ENCODE measurements around the gene CTXN1.
A peak's percentile ranks its signal among the peaks of the same experiment; 100 is the strongest.

The CTXN1 gene

GRCh38 chr19:7912697-7913564 is 13.0 kb downstream of the CTXN1 start:
- DNase-seq = no peak

GRCh38 chr19:7912144-7912696 is 13.7 kb downstream of the CTXN1 start:
- DNase-seq = no peak

GRCh38 chr19:7911508-7912143 is 14.3 kb downstream of the CTXN1 start:
- DNase-seq = no peak

DNA sequence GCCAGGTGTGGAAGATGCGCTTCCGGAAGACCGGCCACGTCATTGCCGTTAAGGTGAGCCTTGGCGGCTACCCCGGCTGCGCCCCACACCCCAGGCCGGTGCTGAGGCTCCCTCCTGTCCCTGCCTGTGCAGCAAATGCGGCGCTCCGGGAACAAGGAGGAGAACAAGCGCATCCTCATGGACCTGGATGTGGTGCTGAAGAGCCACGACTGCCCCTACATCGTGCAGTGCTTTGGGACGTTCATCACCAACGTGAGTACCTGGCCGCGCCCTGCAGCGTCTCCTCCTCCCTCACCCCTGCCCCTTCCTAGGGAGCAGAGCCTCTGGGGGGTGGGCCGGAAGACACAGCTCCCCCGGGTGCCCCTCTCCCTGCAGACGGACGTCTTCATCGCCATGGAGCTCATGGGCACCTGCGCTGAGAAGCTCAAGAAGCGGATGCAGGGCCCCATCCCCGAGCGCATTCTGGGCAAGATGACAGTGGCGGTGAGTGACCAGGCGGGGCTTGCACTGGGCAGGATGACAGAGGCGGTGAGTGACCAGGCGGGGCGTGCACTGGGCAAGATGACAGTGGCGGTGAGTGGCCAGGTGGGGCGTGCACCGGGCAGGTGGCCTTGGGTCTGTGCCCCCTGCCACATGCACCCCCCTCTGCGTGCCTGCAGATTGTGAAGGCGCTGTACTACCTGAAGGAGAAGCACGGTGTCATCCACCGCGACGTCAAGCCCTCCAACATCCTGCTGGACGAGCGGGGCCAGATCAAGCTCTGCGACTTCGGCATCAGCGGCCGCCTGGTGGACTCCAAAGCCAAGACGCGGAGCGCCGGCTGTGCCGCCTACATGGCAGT is 15.4 kb downstream of the CTXN1 start:
- no peak for DNase-seq

- DNase-seq = no peak
Measured at GRCh38 chr19:7909471-7910067, 16.4 kb downstream of the CTXN1 start.

DNA sequence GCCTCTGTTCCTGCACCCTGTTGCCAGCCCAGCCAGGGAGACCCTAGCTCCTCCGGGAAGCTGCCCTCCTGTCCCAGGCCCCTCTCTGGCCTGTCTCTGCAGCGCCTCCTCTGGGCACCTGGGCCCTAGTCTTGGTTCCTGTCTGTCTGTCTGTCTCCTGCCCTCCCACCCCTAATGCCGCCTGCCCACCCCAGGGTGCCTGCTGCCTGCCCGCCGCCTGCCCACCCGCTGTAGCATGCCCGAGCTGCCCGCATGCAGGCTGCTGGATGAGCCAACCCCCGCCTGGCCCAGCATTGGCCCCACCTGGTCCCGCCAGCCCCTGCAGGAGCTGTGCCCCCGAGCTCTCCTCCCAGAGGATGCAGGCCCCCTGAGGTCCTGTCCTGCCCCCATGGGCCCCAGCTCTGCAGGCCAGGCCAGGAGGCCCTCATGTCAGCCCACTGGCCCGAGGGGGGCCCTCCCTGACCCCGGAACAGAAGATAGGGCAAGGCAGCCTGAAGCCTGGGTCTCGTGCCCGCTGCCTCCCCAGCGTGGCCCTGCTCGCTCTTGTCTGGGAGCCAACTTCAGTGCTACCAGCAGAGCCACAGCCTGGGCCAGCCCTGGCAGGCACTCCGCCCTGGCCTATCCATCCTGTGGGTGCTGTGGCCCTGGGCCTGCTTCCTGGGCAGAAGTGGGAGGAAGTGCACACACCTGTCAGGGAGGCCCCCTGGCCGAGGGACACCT is 17.0 kb downstream of the CTXN1 start:
- no peak for DNase-seq

GRCh38 chr19:7908078-7908699 is 17.7 kb downstream of the CTXN1 start:
- DNase-seq = no peak

DNA sequence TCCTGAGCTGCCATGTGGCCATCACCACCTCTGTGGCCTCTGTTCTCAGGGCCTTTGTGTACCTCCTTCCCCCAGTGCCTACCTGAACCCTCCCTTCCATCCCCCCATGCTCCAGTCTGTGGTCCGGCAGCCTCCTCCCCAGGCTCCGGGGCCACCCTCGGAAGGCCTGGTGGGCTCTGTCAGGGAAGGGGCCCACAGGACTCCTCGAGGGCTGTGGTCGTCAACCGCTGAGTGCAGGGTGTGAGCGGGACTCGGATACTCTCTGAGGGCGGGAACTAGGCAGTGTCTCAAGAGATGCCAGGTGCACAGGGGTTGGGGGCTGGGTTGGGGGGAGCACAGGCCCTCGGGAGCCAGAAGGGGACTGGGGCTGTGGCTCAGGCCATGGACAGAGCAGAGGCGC is 18.4 kb downstream of the CTXN1 start:
- DNase-seq = no peak

- DNase-seq = no peak
Measured at GRCh38 chr19:7907122-7907521, 18.8 kb downstream of the CTXN1 start.

GRCh38 chr19:7905859-7906258 is 20.1 kb downstream of the CTXN1 start:
- DNase-seq = no peak

- DNase-seq = no peak
Measured at GRCh38 chr19:7905268-7905667, 20.7 kb downstream of the CTXN1 start.

DNA sequence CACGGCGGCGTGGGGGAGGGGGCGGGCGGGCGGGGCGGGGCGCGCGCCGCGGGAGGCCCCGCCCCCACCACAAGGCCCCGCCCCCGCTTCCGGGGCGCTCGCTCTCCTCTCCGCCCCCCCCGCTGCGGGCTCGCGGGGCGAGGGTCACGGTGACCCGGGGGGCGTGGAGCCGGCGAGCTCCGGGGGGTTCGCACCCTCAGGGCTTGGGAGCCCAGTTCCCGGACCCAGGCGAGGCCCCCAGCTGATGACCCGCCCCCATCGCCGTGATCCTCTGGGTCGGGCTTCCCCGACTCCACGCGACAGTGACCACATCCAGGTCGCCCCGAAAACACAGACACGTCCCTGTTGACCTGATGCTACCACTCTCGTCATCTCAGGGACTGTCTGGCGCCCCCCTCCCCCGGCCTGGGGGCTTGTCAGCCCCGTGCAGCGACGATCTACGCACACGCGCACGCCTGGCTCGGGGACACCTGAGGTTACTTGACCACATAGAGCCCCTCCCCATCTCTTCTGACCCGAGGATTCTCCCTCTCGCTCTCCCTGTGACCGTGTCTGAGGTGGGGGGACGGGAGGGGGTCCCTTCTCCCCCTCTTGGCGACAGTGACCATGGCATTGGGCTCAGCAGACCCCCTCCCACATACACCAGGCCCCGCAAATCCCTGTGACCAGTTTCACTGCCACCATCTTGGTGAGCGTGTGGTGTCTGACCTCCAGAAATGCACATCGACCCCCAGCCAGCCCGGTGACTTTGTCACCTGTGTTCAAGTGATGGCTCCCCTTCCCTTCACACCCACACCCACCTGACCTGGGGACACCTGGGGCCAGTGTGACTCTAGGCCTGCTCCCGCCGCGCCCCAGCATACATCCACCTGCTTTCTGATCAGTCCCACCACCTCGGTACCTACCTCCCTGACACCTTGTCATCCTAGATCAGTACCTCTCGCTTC is 21.6 kb downstream of the CTXN1 start:
- DNase-seq = no peak

DNA sequence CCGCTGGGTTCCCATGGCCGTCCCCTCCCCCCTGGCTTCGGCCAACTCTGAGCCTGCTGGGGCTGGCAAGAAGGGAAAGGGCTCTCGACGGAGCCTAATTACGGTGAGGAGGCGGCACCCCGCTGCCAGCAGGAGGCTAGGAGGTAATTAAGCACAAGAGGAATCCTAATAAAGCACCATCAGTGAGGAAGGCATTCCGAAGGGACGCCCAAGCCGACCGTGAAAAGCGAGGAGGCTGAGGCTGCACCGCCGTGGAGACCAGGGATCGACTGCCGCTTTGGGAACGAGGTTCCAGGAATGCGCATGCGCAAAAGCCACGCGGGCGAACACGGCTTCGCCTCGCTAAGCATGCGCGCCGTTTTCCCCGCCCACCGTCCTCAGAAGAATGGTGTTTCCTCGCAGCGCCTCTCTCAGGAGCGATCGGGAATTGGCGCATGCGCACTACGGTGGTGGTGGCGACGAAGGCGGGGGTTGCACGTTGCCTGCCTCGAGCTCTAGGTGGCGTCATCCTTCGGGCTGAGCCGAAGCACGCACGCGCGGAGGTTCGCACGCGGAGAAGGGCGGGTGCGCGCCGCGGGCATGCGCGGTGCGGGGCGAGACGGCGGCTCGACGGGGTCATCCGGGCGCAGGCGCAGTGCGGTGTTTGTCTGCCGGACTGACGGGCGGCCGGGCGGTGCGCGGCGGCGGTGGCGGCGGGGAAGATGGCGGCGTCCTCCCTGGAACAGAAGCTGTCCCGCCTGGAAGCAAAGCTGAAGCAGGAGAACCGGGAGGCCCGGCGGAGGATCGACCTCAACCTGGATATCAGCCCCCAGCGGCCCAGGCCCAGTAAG is 22.5 kb downstream of the CTXN1 start, which contains the start of gene MAP2K7:
TSS of gene MAP2K7 (plus strand) at position 634 of the 830 bp plus-strand sequence. CDS start at position 702, 68 bp downstream.
- DNase-seq = peak; percentile 100

- no peak for DNase-seq
Measured at GRCh38 chr19:7902796-7903243, 23.1 kb downstream of the CTXN1 start.

- DNase-seq = no peak
Measured at GRCh38 chr19:7901337-7901736, 24.6 kb downstream of the CTXN1 start.

GRCh38 chr19:7900931-7901330 is 25.0 kb downstream of the CTXN1 start:
- no peak for DNase-seq

GRCh38 chr19:7900401-7900870 is 25.5 kb downstream of the CTXN1 start:
- no peak for DNase-seq

DNA sequence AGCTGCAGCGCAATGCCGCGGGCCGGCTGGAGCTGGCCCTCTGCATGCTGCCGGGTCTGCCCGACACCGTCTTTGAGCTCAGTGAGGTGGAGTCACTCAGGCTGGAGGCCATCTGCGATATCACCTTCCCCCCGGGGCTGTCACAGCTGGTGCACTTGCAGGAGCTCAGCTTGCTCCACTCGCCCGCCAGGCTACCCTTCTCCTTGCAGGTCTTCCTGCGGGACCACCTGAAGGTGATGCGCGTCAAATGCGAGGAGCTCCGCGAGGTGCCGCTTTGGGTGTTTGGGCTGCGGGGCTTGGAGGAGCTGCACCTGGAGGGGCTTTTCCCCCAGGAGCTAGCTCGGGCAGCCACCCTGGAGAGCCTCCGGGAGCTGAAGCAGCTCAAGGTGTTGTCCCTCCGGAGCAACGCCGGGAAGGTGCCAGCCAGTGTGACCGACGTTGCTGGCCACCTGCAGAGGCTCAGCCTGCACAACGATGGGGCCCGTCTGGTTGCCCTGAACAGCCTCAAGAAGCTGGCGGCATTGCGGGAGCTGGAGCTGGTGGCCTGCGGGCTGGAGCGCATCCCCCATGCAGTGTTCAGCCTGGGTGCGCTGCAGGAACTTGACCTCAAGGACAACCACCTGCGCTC is 26.1 kb downstream of the CTXN1 start:
- no peak for DNase-seq

GRCh38 chr19:7898967-7899366 is 27.0 kb downstream of the CTXN1 start:
- DNase-seq = no peak
